PC-3 (cell line): ENCODE results near the gene SH3RF2. TPM values are rescaled to one million over a fixed set of nuclear protein-coding genes. Genes with fewer than 3 reads are reported as not detected.
A peak's percentile ranks its signal among the peaks of the same experiment; 100 is the strongest.

Source experiments
- ATAC-seq: fragments of 200-7000 bp; cut with Tn5 transposase; 2 replicates; pipeline ENCODE4 v1.9.1; 2020; ENCODE audit warnings: mild to moderate bottlenecking, moderate library complexity
- BruUV-seq: library from RNA; stranded (reverse); fragments of 400-500 nt; replicated peaks from 2 replicates; lab custom pipeline; 2021; lab: Mats Ljungman, UMichigan
- CTCF ChIA-PET: fragments of 300-600 bp; sonication (Branson Sonifier 250); formaldehyde crosslinking; loops from one replicate; lab custom pipeline; 2022; ENCODE audit warnings: antibody characterized with exemption; lab: Charles Lee
- POLR2A ChIA-PET: fragments of 300-600 bp; sonication (Branson Sonifier 250); formaldehyde crosslinking; loops from one replicate; lab custom pipeline; 2022; ENCODE audit warnings: antibody characterized with exemption; ENCODE audit not compliant: unreplicated experiment; lab: Charles Lee
- DNase-seq: peaks from one replicate; pipeline ENCODE4 v3.0.0-alpha.2; 2015
- H2AFZ ChIP-seq: fragments of 300-600 bp; sonication (generic); 2 replicates; pipeline ENCODE4 v1.6.0; 2016; ENCODE audit warnings: antibody characterized with exemption, low read length
- H3F3A ChIP-seq: fragments of 300-600 bp; sonication (generic); one replicate; pipeline ENCODE4 v1.6.0; 2017; ENCODE audit warnings: antibody characterized with exemption, low read length, control low read depth, mild to moderate bottlenecking; ENCODE audit not compliant: unreplicated experiment
- H3K27ac ChIP-seq: fragments of 300-600 bp; sonication (generic); 2 replicates; pipeline ENCODE4 v1.5.1; 2016; ENCODE audit warnings: mild to moderate bottlenecking, low read length
- H3K27me3 ChIP-seq: fragments of 300-600 bp; sonication (generic); 2 replicates; pipeline ENCODE4 v1.6.1; 2016; ENCODE audit warnings: low read length, mixed read lengths
- H3K36me3 ChIP-seq: fragments of 300-600 bp; sonication (generic); 2 replicates; pipeline ENCODE4 v1.6.1; 2016; ENCODE audit warnings: low read depth, mixed run types, low read length, mixed read lengths
- H3K4me1 ChIP-seq: fragments of 300-600 bp; sonication (generic); 2 replicates; pipeline ENCODE4 v1.5.1; 2016; ENCODE audit warnings: low read length; ENCODE audit not compliant: insufficient read depth
- H3K4me2 ChIP-seq: fragments of 300-600 bp; sonication (generic); 2 replicates; pipeline ENCODE4 v1.6.0; 2016; ENCODE audit warnings: low read length
- H3K4me3 ChIP-seq: fragments of 300-600 bp; sonication (generic); 2 replicates; pipeline ENCODE4 v1.5.1; 2016; ENCODE audit warnings: mild to moderate bottlenecking, low read length, mixed read lengths
- H3K79me2 ChIP-seq: fragments of 300-600 bp; sonication (generic); 2 replicates; pipeline ENCODE4 v1.6.1; 2017; ENCODE audit warnings: low read length, mixed read lengths
- H3K9ac ChIP-seq: fragments of 300-600 bp; sonication (generic); 2 replicates; pipeline ENCODE4 v1.6.0; 2016; ENCODE audit warnings: mild to moderate bottlenecking, low read length
- H3K9me2 ChIP-seq: fragments of 300-600 bp; sonication (generic); replicated peaks from 2 replicates; pipeline ENCODE4 v1.6.1; 2016; ENCODE audit warnings: mixed run types, low read length, mixed read lengths
- H3K9me3 ChIP-seq: fragments of 300-600 bp; sonication (generic); 2 replicates; pipeline ENCODE4 v1.6.1; 2016; ENCODE audit warnings: low read length, mixed read lengths
- H4K20me1 ChIP-seq: fragments of 300-600 bp; sonication (generic); 2 replicates; pipeline ENCODE4 v1.6.1; 2016; ENCODE audit warnings: low read length, mixed read lengths
- EZH2 ChIP-seq: fragments of 300-600 bp; sonication (generic); IDR thresholded peaks from one replicate; pipeline ENCODE4 v1.6.1; 2017; ENCODE audit warnings: antibody characterized with exemption, mild to moderate bottlenecking, low read length; ENCODE audit not compliant: unreplicated experiment
- EZH2phosphoT487 ChIP-seq: fragments of 300-600 bp; sonication (generic); IDR thresholded peaks from 2 replicates; pipeline ENCODE4 v1.6.1; 2018; ENCODE audit warnings: mild to moderate bottlenecking, antibody characterized with exemption, low read length, borderline replicate concordance
- intact Hi-C: fragments of 100-400 bp; cut with micrococcal nuclease; formaldehyde crosslinking; loops from 2 replicates; pipeline ENCODE4 v1.9.0; 2023
- total RNA-seq: library from RNA; depleted of rRNA; stranded (reverse); fragments of >200 nt; gene quantifications from 2 replicates; pipeline ENCODE4 v1.2.3, GENCODE V29; 2014
- TF ChIP-seq, protein P1 (sequence below): fragments of 300-600 bp; sonication (generic); conservative IDR thresholded peaks from 2 replicates; pipeline ENCODE4 v1.5.1; 2017; ENCODE audit warnings: antibody characterized with exemption, low read depth, mild to moderate bottlenecking, low read length

SH3RF2 gene
- total RNA-seq, 1 experiment from 2014 or later, result 5.9 TPM

DNA sequence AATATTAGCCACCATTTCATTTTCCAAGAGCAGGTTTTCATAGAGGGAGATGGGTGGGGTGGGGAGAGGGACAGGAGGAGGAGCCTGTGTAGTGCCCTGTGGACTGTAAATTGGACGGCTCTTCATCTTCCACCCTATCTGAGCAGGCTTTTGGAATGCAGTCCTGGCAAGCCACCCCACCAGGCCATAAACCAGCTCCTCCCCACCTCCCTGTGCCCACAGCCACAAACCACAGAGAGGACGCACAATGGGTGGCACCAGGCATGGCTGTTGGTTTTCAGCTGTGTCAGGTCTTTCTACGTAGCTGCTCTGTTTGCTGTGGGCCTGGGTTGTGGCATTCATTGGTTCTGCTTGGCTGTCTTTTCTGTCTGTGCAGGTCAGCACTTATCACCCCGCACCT, 111.0 kb downstream of the SH3RF2 start:
- Histone ChIP-seq H3K9me3 (no peaks in the 10 kb centered on the region), H3K27ac (no peak overlapping the region), H3K36me3 (no peaks in the 10 kb centered on the region), H3K9ac (no peak overlapping the region), H3K27me3 (no peaks in the 10 kb centered on the region), H3K4me2 (0 out of 2 replicates have a peak overlapping the region, but pooled peaks have one; percentile 8), H3K9me2 (no peaks in the 10 kb centered on the region), H3F3A (no peaks in the 10 kb centered on the region), H3K4me3 (no peak overlapping the region), H4K20me1 (no peaks in the 10 kb centered on the region), H3K4me1 (peaks cover 29% of the 10 kb centered on the region), H2AFZ (no peak overlapping the region), H3K79me2 (no peaks in the 10 kb centered on the region)
- ChIA-PET CTCF (interaction anchor here (0.6 kb wide), 1 partner anchor 223 kb away, joined by 4 read pairs; no protein-coding TSS in a partner anchor), POLR2A (interaction anchor here (0.6 kb wide), 1 partner anchor 1771 kb away, joined by 4 read pairs; no protein-coding TSS in a partner anchor)
- BruUV-seq, result no TSS peak
- peak; percentile 36 for ATAC-seq
- peak; percentile 74 for DNase-seq
- TF ChIP-seq EZH2 (no peak), EZH2phosphoT487 (no peak)
- TF ChIP-seq, protein P1, sequence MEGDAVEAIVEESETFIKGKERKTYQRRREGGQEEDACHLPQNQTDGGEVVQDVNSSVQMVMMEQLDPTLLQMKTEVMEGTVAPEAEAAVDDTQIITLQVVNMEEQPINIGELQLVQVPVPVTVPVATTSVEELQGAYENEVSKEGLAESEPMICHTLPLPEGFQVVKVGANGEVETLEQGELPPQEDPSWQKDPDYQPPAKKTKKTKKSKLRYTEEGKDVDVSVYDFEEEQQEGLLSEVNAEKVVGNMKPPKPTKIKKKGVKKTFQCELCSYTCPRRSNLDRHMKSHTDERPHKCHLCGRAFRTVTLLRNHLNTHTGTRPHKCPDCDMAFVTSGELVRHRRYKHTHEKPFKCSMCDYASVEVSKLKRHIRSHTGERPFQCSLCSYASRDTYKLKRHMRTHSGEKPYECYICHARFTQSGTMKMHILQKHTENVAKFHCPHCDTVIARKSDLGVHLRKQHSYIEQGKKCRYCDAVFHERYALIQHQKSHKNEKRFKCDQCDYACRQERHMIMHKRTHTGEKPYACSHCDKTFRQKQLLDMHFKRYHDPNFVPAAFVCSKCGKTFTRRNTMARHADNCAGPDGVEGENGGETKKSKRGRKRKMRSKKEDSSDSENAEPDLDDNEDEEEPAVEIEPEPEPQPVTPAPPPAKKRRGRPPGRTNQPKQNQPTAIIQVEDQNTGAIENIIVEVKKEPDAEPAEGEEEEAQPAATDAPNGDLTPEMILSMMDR, result no peak
- intact Hi-C loops, result loop anchor here (5.0 kb wide), 1 partner anchor 1845 kb away; no protein-coding TSS in a partner anchor

DNA sequence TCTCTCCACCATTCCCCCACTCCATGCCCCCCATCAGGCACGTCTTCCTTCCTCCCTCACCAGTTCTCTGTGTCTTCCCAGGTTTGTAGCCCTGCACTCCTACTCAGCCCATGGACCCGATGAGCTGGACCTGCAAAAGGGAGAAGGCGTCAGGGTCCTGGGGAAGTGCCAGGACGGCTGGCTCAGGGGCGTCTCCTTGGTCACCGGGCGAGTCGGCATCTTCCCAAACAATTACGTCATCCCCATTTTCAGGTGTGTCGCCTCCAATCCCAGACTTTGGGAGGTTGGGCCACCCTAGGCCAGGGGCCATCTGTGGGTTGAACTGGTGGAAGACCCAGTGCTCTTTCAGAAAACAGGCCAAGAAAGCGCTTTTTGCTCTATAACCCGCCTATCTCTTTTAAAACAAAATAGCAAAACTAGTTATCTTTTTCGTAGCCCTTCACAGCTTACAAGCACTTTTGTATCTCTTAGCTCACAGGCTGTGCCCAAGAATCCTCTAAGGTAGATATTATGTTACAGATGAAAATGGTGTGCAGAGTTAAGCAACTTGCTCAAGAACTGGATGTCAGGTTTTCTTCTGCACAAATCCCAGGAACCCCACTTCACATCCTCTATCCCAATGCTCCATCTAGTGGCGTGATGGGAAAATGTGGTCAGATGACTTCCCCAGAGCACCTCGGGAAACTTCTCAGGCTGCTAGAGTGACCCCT, 112.8 kb downstream of the SH3RF2 start:
- Histone ChIP-seq H3K9ac (no peak overlapping the region), H4K20me1 (no peaks in the 10 kb centered on the region), H2AFZ (no peak overlapping the region), H3K4me1 (peaks cover 20% of the 10 kb centered on the region; the same call in 1 of the 2 replicates), H3K4me3 (no peak overlapping the region), H3K36me3 (no peaks in the 10 kb centered on the region), H3K9me3 (no peaks in the 10 kb centered on the region), H3K4me2 (no peak overlapping the region), H3K27ac (no peak overlapping the region), H3K9me2 (no peaks in the 10 kb centered on the region), H3F3A (no peaks in the 10 kb centered on the region), H3K27me3 (no peaks in the 10 kb centered on the region), H3K79me2 (no peaks in the 10 kb centered on the region)
- TF ChIP-seq, protein P1, result peak; percentile 96
- no peak for TF ChIP-seq EZH2phosphoT487
- POLR2A ChIA-PET, result no interaction called here
- intact Hi-C loops, result loop anchor here (1.0 to 5.0 kb wide), 5 partner anchors 112 to 1847 kb away; partner anchors contain the start of gene PRELID2
- DNase-seq, result peak; percentile 92
- CTCF ChIA-PET, result no interaction called here
- peak; percentile 75 for ATAC-seq
- BruUV-seq, result no TSS peak

- no peaks in the 10 kb centered on the region for H4K20me1 ChIP-seq
- no peak overlapping the region for H3K27ac ChIP-seq
- H3F3A ChIP-seq, result no peaks in the 10 kb centered on the region
- H3K9ac ChIP-seq, result no peak overlapping the region
- H2AFZ ChIP-seq, result no peak overlapping the region
- BruUV-seq, result no TSS peak
- no peak overlapping the region for H3K4me3 ChIP-seq
- H3K4me1 ChIP-seq, result peaks cover 20% of the 10 kb centered on the region; the same call in 1 of the 2 replicates
- H3K27me3 ChIP-seq, result no peaks in the 10 kb centered on the region
- intact Hi-C loops, result loop anchor here (1.0 to 5.0 kb wide), 5 partner anchors 112 to 1847 kb away; partner anchors contain the start of gene PRELID2
- ChIA-PET POLR2A (interaction anchor here (0.7 kb wide), 1 partner anchor 205 kb away, joined by 4 read pairs; no protein-coding TSS in a partner anchor), CTCF (interaction anchor here (0.6 kb wide), 1 partner anchor 1987 kb away, joined by 4 read pairs; no protein-coding TSS in a partner anchor)
- DNase-seq, result no peak
- ATAC-seq, result no peak; the same call in 1 of the 2 replicates
- TF ChIP-seq, protein P1, result peak; percentile 25; the same call in 1 of the 2 replicates
- no peak for TF ChIP-seq EZH2
- TF ChIP-seq EZH2phosphoT487, result no peak
- H3K9me3 ChIP-seq, result no peaks in the 10 kb centered on the region
- no peaks in the 10 kb centered on the region for H3K9me2 ChIP-seq
- H3K36me3 ChIP-seq, result no peaks in the 10 kb centered on the region
- no peaks in the 10 kb centered on the region for H3K79me2 ChIP-seq
- H3K4me2 ChIP-seq, result no peak overlapping the region
Measured at GRCh38 chr5:146049704-146050026, 113.3 kb downstream of the SH3RF2 start.
